HG03064 (cell line): ENCODE measurements around the gene MADD.

Experiments
- ATAC-seq: cut with Tn5 transposase; IDR thresholded peaks from one replicate; pipeline ENCODE4 v1.9.1; 2021; ENCODE audit warnings: low read depth; ENCODE audit not compliant: unreplicated experiment

MADD gene

GRCh38 chr11:47355283-47356128 lies 85.6 kb downstream of the MADD start:
- no peak for ATAC-seq

- no peak for ATAC-seq
Measured at GRCh38 chr11:47356129-47356997, 86.4 kb downstream of the MADD start.

- no peak for ATAC-seq
Measured at GRCh38 chr11:47356998-47357329, 87.0 kb downstream of the MADD start.

- no peak for ATAC-seq
Measured at GRCh38 chr11:47357985-47358730, 88.2 kb downstream of the MADD start.

DNA sequence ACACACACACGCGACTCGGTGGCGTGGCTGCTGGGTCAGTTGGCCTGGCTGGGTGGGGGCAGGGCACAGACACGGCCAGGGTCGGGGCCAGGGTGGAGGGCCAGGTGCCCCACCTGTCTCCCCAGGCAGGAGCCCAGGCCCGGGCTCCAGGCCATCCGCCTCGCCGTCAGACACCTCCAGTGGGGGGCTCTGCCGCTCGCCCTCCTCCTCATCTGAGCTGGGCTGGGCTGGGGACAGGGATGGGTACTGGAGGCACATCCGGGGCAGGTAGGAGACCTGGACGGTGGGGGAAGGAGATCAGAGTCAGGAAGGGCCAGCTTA lies 88.8 kb downstream of the MADD start:
- ATAC-seq = no peak

DNA sequence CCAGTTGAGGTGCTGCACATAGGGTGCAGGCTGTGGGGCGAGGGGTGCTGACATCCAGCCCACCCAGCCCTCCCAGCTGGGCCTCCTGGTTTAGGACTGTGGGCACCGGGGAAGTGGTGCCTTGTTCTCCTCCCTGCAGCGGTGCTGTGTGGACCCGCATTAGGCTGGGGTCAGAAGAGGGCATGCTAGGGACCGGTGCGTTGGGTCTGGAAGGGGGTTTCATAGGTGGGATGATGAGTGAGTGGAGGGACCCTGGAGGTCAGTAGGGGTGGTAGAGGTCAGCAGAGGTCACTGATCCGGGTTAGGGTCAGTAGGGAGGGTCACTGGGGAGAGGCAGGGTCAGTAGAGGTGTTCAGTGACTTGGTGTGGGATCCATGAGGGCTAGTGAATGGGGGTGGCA lies 89.2 kb downstream of the MADD start:
- ATAC-seq = no peak

- no peak for ATAC-seq
Measured at GRCh38 chr11:47359586-47359985, 89.7 kb downstream of the MADD start.

DNA sequence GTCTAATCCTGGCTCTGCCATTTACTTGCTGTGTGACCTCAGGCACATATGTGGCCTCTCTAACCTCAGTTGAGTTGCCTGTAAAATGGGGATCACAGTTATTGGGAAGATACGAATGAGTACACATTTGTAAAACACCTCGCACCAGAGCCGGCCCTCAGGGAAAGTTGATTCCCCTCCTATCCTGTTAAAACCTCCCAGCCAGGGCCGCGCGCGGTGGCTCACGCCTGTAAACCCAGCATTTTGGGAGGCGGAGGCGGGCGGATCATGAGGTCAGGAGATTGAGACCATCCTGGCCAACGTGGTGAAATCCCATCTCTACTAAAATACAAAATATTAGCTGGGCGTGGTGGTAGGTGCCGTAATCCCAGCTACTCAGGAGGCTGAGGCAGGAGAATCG lies 90.4 kb downstream of the MADD start:
- ATAC-seq = no peak

DNA sequence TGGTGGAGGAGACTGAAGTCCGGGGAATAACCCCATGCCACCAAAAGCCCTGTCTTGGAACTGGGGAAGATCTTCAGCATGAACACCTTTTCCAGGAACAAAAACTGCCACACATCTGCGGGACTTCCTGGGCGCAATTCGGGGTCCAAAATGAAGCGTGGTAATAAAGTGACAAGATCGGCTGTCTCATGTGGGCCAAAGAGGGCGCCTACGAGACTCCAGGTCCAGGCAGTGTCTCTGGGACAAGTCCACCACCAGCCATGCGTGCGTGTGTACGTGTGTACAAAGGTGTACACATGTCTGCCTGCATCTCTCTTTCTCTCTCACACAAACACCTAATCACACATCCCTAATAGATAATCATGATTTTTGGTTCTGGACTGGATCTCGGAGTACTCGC lies 91.5 kb downstream of the MADD start:
- ATAC-seq = no peak

- ATAC-seq = no peak
Measured at GRCh38 chr11:47366020-47366490, 96.1 kb downstream of the MADD start.

DNA sequence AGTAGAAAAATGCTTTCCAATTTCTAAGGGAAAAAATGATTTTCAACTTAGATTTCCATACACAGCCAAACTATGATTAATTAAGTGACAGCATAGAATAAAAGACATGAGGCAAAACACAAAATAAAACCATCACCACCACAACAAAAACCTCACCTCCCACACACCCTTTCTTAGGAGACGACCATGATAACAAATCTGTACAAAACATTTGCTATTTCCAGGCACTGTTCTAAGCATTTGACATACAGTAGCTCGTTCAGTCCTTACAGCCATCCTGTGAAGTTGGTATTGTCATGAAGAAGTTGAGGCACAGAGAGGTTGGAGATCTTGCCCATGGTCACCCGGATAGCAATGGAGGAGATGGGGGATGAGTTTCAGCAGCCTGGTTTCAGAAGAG lies 99.7 kb downstream of the MADD start:
- no peak for ATAC-seq

- ATAC-seq = no peak
Measured at GRCh38 chr11:47372422-47372821, 102.5 kb downstream of the MADD start.

- no peak for ATAC-seq
Measured at GRCh38 chr11:47373876-47374719, 104.2 kb downstream of the MADD start.

DNA sequence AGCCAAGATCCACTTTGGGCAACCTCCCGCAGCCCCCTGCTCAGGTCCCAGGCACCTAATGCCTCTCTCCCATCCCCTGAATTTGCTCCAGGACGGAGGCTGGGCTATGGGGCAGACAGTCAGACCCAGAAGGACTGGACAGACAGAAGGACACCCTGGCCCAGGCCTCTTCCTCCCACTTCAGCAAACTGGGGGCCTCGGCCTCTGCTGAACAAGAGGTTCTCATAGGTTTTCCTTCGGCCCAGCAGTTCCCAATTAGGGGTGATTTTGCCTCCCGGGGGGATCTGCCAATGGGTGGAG lies 104.7 kb downstream of the MADD start:
- ATAC-seq = no peak

GRCh38 chr11:47375020-47375419 lies 105.1 kb downstream of the MADD start:
- no peak for ATAC-seq

DNA sequence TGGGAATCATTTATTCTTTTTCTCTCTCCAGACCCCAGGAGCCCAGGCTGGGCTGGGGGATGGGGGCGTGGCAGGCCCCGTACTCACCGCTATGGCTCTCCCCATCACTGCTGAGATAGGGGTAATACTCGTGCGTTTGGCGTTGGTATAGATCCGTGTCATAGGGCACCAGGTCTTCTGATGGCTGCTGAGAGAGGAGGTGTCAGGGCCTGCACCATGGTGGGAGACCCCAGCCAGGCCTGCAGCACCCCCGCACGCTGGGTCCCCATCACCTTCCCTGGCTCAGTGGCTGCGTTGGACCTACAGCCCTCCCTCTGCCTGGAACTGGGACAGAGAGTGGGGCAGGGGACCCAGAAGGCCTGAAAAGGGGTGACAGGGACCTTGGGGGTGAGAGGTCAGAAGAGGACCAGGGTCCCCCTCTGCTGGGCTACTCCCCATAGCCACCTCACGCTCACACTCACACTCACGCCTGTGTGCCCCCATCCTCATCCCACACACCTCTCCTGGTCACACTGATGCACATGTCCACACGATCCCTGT lies 105.7 kb downstream of the MADD start:
- no peak for ATAC-seq

DNA sequence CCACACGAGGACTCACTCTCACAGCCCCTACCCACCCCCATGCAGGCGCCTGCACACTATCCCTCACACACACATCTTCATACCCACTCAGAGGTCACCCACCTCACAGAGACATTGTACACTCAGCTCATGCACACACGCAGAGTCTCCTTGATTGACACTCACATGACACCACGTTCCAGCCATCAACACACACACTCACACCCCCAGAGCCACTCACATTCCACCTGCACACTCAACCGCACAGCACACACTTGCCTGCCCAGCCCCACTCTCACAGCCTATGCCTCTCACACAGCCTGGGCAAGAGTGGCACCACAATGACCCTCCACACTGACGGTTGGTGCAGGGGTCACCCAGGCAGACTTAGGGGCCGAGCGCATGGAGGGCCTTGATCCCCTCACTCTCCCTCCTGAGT lies 106.2 kb downstream of the MADD start:
- no peak for ATAC-seq

DNA sequence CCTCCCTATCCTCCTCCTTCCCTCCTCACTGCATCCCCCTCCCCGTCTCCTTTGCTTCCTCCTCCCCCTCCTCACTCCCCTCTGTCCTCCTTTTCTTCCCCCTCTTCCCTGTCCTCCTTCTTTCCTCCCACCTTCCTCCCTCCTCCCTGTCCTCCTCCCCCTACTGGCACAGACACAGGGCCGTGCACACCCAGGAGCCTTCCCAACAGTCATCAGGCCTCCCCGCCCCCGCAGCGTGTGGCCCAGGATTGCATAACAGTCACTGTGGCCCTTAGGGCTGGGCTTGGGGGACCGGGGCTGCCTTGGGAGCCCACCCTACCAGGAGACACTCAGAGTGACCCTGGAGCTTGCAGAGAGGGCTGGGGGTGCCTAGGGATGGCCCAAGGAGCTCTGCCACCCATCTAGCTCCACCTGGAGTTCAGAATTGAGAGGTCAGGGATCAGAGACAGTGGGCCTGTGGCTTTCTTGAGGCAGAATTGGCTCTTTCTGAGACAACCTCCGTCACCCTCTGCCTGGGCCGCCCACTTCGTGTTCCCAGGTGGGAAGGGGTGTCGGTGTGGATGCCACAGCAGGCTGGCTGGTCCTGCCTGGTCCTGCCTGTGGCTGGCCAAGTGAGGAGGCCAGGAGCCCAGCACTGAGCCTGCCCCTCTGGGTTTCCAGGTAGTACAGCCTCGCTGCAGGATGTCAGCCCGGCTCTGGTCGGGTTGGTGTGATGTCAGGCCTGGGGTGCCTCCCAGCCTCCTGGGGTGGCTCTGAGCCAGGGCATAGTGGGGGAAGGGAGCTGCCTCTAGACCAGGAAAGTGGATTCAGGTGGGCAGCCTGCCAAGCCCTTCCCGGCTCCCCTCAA lies 106.8 kb downstream of the MADD start:
- peak; percentile 27 for ATAC-seq

- peak; percentile 15 for ATAC-seq
Measured at GRCh38 chr11:47377571-47378009, 107.7 kb downstream of the MADD start.
